T follicular helper cell (primary cell): ENCODE data around the gene ARHGAP27.

Source experiments
- DNase-seq: peaks from one replicate; pipeline ENCODE4 v3.0.0-alpha.2; 2020; ENCODE audit warnings: low read depth

The ARHGAP27 gene

DNA sequence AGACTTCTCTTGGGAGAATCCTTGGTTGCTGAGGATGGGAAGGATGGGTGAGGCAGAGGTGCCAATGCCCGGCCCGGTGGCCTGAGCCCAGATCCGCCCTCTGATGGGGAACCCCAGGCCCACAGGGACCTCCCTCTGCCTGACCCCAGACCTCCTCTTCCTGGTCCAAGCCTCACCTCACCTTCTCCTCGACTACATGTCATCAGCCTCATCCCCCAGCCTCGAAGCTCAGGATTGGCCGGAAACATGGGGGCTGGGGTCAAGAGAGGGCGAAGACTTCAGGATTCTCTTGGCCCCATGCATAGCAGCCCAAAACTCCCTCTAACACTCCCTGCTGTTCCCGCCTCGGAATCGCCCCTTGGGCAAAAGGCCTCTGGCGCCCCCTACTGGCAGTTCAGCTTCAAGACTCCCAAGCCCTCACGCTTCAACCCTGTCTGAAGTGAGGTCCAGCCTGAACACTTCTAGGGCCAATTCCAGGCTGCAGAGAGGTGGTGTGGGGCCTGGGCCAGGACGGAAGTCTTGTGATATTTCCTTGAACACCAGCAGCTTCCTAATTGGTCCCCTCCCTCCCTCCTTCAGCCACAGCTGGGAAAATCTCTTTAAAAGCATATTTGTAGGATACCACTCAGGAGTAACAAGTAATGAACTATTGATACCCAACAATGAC, 47.2 kb downstream of the ARHGAP27 start:
- DNase-seq = peak; percentile 84

DNA sequence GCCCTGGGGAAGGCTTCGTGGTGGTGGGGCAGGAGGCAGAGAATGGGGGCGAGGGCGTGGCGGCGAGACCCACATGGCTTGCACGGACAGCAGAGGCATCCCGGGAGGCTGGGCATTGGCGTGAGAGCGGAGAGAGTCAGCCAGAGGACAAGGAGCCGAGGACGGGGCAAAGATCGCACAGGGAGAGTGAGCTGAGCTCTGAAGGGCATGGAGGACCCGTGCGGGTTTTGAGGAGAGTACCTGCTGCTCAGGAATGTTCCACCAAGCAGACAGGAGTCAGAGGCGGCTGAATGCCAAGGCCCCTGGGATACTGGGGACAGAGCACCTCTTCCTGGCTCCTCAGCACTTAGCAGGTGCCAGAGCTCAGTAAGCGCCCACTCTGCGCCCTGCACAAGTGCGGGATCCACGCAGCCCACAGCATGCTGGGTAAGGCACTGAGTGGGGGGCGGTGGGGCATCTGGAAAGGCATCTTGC, 47.8 kb downstream of the ARHGAP27 start:
- DNase-seq = no peak

DNA sequence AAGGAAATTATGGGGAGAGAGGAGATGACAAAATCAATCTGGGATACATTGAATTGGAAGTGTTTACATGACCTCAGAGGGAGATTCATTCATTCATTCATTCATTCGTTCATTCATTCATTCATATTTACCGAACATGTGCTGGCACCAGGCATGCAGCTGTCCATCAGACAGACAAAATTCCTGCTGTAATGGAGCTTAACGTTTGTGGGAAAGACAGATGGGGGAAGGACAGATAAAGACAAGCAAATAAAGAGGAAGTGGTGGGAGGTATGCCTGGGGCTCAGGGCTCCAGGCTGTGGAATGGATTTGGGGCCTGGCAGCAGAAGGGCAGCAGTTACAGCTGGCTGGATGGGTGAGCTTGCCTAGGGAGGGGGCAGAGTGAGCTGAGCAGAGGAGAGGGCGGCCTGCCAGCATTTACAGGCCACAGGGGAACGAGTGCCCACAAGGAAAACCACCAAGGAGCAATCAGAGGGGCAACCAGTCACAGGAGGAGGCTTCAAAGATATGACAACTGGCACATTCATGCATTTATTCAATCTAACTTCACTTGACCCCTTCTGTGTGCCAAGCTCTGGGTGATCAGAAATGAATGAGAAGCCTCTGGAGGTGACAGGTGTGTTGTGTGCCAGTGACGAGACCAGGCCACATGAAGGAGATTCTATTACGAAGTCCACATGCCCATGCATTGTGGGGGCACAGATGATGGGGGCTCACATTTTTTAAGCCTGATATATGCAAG, 48.5 kb downstream of the ARHGAP27 start:
- DNase-seq = no peak

DNA sequence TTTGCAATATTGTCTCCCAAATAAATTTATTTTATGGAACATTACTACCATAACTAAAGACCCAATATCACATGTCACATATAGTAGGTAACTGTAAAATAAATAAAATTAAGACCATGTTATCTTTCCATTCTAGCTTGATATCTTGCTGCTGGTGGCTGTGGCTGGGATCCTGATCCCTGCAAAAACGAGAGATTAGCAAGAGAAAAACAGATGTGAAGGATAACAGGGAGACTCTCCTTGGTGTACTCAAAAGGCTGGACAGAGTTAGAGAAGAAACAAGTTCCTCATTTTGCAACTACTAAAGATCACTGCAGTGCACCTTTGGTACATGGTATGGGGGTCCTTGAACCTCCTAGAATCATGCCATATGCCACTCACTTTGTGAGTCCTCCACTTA, 49.7 kb downstream of the ARHGAP27 start:
- DNase-seq = no peak

DNA sequence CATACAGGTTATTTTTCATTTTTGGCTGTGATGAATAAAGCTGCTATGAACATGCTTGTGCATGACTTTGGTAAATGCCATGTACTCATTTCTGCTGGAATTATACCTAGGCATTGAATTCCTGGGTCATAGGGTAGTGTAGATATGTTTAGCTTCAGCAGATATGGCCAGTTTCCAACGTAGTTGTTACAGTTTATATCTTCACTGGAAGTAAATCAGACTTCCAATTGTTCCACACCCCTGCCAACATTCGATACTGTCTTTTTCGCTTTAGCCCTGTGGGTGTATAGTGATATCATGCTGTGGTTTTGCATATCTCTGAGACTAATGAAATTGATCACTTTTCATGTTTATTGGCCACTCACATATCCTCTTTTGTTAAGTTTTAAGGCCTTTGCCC, 50.4 kb downstream of the ARHGAP27 start:
- DNase-seq = no peak

DNA sequence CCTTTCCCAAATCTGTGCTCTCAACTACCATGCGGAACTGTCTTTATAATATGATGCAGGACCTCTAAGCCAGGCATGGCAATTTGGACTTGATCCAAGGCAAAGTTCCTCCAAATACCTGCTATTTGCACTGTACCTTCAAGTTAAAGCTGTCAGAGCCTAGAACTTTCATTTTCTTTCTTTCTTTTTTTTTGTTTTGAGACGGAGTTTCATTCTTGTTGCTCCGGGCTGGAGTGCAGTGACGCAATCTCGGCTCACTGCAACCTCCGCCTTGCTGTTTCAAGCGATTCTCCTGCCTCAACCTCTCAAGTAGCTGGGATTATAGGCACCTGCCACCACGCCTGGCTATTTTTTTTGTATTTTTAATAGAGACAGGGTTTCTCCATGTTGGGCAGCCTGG, 51.7 kb downstream of the ARHGAP27 start:
- no peak for DNase-seq

DNA sequence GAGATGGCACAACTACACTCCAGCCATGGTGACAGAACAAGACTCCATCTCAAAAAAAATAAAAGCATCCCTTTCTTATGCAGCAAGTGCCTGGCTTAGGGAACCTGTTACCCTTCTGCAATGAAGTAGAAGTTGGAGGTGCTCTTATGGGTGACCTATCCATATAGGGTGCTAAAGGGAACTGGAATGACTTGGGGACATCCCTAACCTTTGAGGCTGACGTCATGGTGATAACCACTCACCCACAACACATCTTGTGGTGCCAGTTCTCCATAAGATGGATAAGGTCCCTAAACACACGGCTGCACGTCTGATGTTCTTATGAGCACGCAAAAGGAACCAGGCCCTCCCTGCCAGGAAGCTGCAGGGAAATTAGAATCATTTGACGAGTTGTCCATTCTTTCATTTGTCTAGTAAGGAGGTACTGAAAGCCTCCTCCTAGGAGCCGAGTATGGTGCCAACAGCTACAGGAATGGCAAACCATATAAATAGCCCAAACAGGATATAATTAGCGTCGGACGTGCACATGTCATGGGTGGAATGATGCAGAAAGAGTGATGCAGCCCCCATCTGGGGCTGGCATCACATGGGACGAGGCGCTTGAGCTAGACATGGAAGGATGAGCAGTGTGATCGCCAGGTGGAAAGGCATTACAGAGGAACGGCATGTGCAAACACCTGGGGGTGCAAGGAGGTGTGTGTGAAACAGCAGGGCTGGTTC, 52.5 kb downstream of the ARHGAP27 start:
- no peak for DNase-seq

DNA sequence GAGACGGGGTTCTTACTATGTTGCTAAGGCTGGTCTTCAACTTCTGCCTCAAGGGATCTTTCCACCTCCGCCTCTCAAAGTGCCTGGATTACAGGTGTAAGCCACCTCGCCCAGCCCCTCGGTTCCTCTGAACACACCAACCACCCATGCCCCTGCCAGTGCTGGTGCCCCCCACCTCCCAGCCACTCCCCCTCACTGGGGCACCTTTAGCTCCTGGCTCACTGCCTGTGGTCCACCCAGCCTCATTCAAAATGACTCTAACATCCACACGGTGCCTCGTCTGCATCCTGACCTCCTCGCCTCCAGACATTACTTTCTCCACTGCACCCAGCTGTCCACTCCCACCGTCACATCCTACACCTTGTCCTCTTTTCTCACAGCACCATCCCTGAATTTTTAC, 55.3 kb downstream of the ARHGAP27 start:
- no peak for DNase-seq

DNA sequence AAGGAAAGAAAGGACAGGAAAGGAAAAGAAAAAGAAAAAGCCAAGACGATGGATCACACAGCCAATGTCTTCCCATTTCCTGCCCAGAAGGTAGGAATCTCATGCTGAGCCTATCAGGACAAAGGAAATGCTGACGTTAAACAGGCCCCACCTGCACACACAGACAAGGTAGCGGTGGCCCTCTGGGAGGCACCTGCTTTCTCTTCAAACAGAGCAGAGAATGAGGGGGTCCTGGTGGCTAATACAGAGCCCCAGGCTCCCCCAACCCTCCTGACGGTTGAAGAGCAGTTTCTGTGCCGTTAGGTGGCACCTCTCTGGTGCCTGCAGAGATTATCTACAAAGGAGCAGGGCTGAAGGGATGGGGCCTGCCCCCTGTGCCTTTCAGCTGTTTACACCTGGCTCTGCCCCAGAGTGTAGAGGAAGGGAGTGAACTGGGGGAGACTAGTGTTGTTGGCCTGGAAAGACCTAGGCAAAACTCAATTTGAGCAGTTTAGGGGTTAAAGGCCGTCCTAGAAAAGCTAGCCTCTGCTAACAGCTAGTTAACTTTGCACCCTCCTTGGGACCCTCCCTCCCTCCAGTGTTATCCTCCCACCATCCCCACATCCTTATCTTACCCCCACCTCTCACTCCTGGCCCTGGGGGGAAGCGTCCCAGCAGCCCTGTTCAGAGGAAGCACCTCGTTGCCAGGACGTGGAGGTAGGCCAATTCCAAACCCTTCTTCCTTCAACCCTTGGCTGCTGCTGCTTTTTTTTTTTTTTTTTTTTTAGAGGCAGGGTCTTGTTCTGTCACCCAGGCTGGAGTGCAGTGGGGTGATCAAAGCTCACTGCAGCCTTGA, 56.3 kb downstream of the ARHGAP27 start:
- DNase-seq = no peak

DNA sequence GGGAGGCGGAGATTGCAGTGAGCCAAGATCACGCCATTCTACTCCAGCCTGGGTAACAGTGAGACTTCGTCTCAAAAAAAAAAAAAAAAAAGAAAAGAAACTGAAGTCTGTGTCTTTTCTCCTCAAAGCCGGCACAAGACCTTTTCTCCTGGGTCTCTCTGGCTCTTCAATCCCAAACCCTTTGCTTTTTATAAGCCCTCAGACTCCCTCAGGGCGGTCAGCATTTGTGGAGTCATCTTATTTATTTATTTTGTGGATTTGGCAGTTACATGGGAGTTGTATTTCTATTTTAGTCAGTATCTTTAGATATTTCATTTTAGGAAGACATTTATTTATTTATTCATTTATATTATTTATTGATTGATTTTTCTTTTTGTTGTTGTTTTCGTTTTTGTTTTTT, 58.2 kb downstream of the ARHGAP27 start:
- no peak for DNase-seq

DNA sequence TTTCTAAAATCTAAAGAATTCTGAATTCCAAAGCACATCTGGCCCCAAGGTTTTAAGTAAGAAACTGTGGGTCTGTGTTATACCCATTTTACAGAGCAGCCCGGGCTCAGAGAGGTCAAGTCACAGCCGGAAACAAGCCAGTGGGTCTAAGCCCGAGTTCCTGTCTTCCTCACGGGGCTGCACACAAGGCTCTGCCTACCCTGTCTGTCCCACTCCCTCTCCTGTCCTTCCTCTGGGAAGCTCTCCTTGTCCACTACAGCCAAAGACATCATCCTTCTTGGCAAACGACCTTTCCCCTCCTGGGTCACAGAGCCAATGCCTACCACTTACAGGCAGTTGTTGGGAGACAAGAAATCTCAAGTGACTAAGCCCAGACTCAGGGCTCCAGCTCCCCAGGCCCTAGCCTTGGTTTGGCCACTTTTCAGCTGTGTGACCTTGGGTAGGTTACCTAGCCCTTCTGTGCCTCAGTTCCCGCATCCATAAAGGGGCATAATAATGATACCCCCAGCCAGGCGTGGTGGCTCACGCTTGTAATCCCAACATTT, 60.3 kb downstream of the ARHGAP27 start:
- DNase-seq = no peak

DNA sequence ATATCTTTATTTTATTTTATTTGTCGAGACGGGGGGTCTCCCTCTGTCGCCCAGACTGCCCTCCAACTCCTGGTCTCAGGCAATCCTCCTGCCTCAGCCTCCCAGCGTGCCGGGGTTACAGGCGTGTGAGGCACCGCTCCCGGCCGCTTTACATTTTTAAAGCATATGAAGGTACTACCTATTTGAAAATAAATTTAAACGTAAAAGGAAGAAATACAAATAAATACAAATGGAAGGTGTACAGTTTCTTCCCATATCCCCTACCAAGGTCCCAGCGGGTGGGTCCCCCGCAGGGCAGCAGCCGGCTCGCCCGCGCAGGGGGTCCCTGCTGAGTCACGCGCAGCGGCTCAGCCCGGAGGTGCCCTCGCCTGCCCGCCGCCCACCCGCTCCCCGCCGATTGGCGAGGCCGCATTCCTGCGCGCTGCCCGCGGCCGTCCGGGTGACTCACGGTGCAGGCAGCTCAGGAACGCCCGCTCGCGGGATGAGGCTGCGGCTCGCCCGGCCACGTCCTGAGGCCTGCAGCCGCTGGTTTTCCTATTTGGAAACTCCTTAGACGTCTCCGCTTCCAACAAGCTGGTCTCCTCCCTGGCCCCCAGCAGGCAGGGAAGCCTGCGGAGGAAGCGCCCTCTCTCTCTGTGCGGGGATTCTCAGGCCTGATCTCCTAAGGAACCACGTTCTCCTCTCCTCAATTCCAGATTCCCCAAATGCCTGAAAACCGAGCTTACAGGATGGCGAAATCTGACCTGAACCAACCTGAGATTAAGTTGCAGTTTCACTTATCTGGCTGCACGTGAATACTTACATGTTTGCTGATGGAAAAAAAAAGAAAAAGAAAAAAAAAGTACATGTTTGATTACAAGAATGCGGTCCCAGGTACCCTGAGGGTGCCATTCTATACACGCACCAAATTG, 61.0 kb downstream of the ARHGAP27 start:
- no peak for DNase-seq

DNA sequence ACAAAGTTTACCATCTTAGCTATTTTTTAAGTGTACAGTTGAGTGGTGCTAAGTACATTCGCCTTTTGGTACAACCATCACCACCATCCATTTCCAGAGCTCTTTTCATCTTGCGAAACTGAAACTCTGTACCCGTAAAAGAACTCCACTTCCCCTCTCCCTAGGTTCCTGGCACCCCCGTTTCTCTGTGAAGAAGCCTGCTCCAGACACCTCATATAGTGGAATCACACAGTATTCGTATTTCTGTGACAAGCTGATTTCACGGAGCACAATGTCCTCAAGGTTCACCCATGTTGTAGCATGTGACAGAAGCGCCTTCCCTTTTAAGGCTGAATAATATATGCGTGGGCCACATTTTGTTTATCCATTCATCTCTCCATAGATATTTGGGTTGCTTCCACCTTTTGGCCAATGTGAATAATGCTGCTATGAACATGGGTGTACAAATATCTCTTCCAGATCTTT, 61.7 kb downstream of the ARHGAP27 start:
- no peak for DNase-seq

DNA sequence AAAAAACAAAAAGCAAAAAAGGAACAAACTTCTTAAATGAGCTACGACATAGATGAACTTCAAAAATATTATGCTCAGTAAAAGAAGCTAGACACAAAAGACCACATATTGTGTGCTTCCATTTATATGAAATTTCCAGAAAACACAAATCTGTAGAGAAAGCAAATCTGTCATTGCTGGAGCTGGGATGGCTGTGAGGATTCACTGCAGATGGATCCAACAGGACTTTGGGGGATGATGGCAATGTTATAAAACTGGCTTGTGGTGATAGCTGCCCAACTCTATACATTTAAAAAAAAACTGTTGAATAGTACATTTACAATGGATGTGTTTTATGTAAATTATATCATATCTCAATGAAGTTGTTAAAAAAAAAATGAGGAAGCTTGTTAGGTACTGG, 63.2 kb downstream of the ARHGAP27 start:
- no peak for DNase-seq

DNA sequence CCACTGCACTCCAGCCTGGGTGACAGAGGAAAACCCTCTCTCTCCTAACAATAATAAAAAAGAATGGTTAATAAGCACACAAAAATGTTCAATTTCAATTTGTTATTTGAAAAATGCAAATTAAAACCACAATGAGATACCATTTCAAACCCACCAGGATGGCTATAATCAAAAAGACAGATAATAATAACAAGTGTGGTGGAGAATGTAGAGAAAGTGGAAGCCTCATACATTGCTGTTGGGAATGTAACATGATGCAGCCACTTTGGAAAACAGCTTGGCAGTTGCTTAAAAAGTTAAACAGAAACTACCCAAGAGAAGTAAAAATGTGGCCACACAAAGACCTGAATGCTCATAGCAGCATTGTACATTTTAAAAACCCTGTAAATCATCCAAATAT, 64.0 kb downstream of the ARHGAP27 start:
- no peak for DNase-seq

DNA sequence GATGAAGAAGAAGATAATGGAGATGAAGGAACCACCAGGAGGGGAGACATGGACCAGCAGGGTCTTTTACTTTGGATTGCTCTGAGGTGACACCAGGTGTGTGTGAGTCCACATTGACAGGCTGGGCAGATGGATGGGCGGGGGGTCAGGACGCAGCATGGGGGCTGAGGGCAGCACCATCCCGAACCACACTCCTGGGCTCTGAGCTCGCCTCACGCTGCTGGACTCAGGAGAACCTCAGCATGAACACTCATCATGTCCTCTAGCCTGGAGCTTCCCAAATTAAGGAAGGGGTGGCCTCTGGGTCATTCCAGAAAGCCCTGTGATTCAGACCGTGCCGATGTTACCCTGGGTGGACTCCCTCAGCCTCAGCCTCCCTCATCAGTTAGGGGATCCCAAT, 65.5 kb downstream of the ARHGAP27 start:
- no peak for DNase-seq

DNA sequence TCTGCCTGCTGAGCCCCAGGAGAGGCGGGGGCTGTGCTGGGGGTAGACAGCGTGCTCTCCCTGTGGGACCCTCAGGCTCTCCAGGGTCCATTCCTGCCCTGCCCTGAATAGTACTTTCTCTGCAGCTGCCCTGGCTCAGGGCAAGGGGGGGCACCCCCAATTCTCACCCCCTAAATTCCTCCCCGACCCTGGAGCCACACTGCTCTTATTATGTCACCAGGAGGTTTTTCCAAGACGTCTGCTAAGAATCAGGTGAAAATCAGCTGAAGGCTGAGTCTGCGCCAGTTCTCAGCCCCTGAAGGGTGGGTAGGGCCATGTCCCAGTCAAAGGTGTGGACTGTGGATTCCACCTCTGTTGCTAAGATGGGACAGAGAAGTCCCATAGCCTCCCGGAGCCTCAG, 66.0 kb downstream of the ARHGAP27 start:
- no peak for DNase-seq

DNA sequence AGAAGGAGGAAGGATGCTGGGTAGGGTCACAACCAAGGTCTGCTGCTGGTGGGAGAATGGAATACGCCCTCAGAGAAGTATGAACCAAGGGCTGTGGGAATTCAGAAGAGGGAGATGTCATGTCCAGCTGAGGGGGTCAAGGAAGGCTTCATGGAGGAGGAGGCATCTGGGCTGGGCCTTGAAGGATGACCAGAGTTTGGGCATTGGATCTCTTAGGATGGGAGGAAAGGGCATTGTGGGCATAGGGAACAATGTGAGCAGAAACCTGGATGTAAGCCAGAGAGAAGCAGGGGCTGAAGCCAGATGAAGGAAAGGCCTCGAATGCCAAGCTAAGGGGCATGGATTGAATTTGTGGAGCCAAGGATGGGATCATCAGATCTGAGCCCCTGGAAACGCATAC, 66.6 kb downstream of the ARHGAP27 start:
- DNase-seq = no peak

DNA sequence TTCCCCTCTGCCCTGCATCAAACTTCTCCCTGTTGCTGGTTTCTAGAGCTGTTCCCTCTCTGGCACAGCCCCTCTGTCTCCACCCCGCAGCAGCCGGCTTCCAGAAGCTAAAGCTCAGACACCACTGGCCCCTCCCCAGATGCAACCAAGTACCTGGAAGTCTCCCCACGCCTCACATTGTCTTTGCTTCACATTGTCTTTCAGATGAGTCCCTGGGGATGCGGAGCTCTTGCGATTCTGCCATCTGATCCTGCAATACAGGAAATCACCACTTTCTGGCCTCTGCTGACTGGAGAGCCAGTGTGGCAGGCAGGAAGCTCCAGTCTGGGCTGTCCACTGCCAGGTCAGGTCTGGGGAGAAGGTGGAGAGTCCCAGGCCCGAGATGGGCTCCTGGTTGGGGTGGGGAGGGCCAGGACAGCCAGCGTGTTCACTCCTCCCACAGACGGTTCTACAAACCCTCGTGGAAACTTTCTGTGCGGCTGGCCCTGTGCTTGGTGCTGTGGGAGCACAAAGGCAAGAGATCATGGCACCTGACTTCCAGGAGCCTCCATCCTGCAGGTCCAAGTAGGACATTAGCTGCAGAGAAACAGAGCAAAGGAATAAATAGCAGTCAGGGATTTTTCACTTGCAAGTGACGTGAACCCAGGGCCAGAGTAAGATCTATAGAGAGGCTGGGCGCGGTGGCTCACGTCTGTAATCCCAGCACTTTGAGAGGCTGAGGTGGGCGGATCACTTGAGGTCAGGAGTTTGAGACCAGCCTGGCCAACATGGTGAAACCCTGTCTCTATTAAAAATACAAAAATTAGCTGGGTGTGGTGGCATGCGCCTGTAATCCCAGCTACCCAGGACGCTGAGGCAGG, 67.9 kb downstream of the ARHGAP27 start:
- DNase-seq = no peak

DNA sequence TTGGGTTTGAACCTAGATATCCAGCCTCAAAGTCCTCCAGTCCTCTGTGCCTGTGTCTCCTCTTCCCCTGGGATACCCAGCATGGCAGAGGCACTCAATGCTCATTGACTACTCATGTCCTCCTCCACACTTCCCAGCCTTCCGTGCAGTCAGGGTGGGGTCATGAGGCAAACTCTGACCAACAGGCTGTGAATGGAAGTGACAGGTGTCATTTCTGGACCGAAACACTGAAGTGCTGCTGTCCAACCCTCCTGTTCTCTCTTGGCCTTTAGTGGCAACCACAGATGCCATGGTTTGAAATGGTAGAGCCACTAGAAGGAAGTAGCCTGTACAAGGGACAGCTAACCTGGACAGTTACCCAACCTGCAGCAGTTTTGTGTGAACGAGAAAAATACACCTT, 69.2 kb downstream of the ARHGAP27 start:
- DNase-seq = no peak
